ENCODE measurements around the gene EVC2. TPM values are rescaled to one million over a fixed set of nuclear protein-coding genes. Genes with fewer than 3 reads are reported as not detected.
A peak's percentile ranks its signal among the peaks of the same experiment; 100 is the strongest.

The EVC2 gene
- total RNA-seq, 1 experiment from 2014 or later, result 0.15 TPM

GRCh38 chr4:5693871-5694270, 14.5 kb downstream of the EVC2 start:
- Histone ChIP-seq H2AFZ (ENCODE audit: low read length) (no peak overlapping the region), H3K27ac (ENCODE audit: low read length) (no peak overlapping the region), H3K4me3 (ENCODE audit: low read length) (no peak overlapping the region), H3K36me3 (ENCODE audit: insufficient read depth, low read length) (no peaks in the 10 kb centered on the region), H3K4me1 (ENCODE audit: low read length) (no peaks in the 10 kb centered on the region), H3K79me2 (ENCODE audit: low read length) (no peaks in the 10 kb centered on the region), H3K9me3 (ENCODE audit: low read length) (no peaks in the 10 kb centered on the region), H3K27me3 (ENCODE audit: low read length) (no peaks in the 10 kb centered on the region), H3K9me2 (replicated peaks; ENCODE audit: insufficient read depth, low read length) (no peaks in the 10 kb centered on the region), H3K4me2 (ENCODE audit: low read depth, low read length, poor library complexity, severe bottlenecking) (no peak overlapping the region), H3K9ac (ENCODE audit: low read length) (no peak overlapping the region), H4K20me1 (ENCODE audit: insufficient read depth, low read depth, low read length) (no peaks in the 10 kb centered on the region)
- DNase-seq, result no peak

GRCh38 chr4:5691491-5692132, 16.7 kb downstream of the EVC2 start:
- Histone ChIP-seq H3K36me3 (ENCODE audit: insufficient read depth, low read length) (no peaks in the 10 kb centered on the region), H3K9ac (ENCODE audit: low read length) (no peak overlapping the region), H3K9me2 (replicated peaks; ENCODE audit: insufficient read depth, low read length) (no peaks in the 10 kb centered on the region), H3K27me3 (ENCODE audit: low read length) (no peaks in the 10 kb centered on the region), H2AFZ (ENCODE audit: low read length) (no peak overlapping the region), H3K4me3 (ENCODE audit: low read length) (no peak overlapping the region), H3K4me1 (ENCODE audit: low read length) (no peaks in the 10 kb centered on the region), H3K79me2 (ENCODE audit: low read length) (no peaks in the 10 kb centered on the region), H3K9me3 (ENCODE audit: low read length) (no peaks in the 10 kb centered on the region), H3K4me2 (ENCODE audit: low read depth, low read length, poor library complexity, severe bottlenecking) (no peak overlapping the region), H4K20me1 (ENCODE audit: insufficient read depth, low read depth, low read length) (no peaks in the 10 kb centered on the region), H3K27ac (ENCODE audit: low read length) (no peak overlapping the region)
- DNase-seq, result no peak

GRCh38 chr4:5689065-5689464, 19.3 kb downstream of the EVC2 start:
- Histone ChIP-seq H3K4me3 (ENCODE audit: low read length) (no peak overlapping the region), H2AFZ (ENCODE audit: low read length) (no peak overlapping the region), H3K27ac (ENCODE audit: low read length) (no peak overlapping the region), H3K36me3 (ENCODE audit: insufficient read depth, low read length) (no peaks in the 10 kb centered on the region), H3K4me2 (ENCODE audit: low read depth, low read length, poor library complexity, severe bottlenecking) (no peak overlapping the region), H3K27me3 (ENCODE audit: low read length) (no peaks in the 10 kb centered on the region), H3K79me2 (ENCODE audit: low read length) (no peaks in the 10 kb centered on the region), H3K4me1 (ENCODE audit: low read length) (no peaks in the 10 kb centered on the region), H4K20me1 (ENCODE audit: insufficient read depth, low read depth, low read length) (no peaks in the 10 kb centered on the region), H3K9me3 (ENCODE audit: low read length) (no peaks in the 10 kb centered on the region), H3K9ac (ENCODE audit: low read length) (no peak overlapping the region), H3K9me2 (replicated peaks; ENCODE audit: insufficient read depth, low read length) (no peaks in the 10 kb centered on the region)
- no peak for DNase-seq

GRCh38 chr4:5686338-5686737, 22.0 kb downstream of the EVC2 start:
- Histone ChIP-seq H3K4me3 (ENCODE audit: low read length) (no peak overlapping the region), H3K27me3 (ENCODE audit: low read length) (no peaks in the 10 kb centered on the region), H3K9me2 (replicated peaks; ENCODE audit: insufficient read depth, low read length) (no peaks in the 10 kb centered on the region), H3K27ac (ENCODE audit: low read length) (no peak overlapping the region), H2AFZ (ENCODE audit: low read length) (no peak overlapping the region), H3K79me2 (ENCODE audit: low read length) (no peaks in the 10 kb centered on the region), H3K4me1 (ENCODE audit: low read length) (no peaks in the 10 kb centered on the region), H3K4me2 (ENCODE audit: low read depth, low read length, poor library complexity, severe bottlenecking) (no peak overlapping the region), H3K9ac (ENCODE audit: low read length) (no peak overlapping the region), H3K36me3 (ENCODE audit: insufficient read depth, low read length) (no peaks in the 10 kb centered on the region), H4K20me1 (ENCODE audit: insufficient read depth, low read depth, low read length) (no peaks in the 10 kb centered on the region), H3K9me3 (ENCODE audit: low read length) (no peaks in the 10 kb centered on the region)
- no peak for DNase-seq

- no peak overlapping the region for H3K4me3 ChIP-seq (ENCODE audit: low read length)
- H3K4me2 ChIP-seq (ENCODE audit: low read depth, low read length, poor library complexity, severe bottlenecking), result no peak overlapping the region
- H3K36me3 ChIP-seq (ENCODE audit: insufficient read depth, low read length), result no peaks in the 10 kb centered on the region
- no peaks in the 10 kb centered on the region for H3K79me2 ChIP-seq (ENCODE audit: low read length)
- H4K20me1 ChIP-seq (ENCODE audit: insufficient read depth, low read depth, low read length), result no peaks in the 10 kb centered on the region
- H3K4me1 ChIP-seq (ENCODE audit: low read length), result no peaks in the 10 kb centered on the region
- H2AFZ ChIP-seq (ENCODE audit: low read length), result no peak overlapping the region
- H3K9me3 ChIP-seq (ENCODE audit: low read length), result no peaks in the 10 kb centered on the region
- no peak for DNase-seq
- H3K9me2 ChIP-seq (replicated peaks; ENCODE audit: insufficient read depth, low read length), result no peaks in the 10 kb centered on the region
- no peaks in the 10 kb centered on the region for H3K27me3 ChIP-seq (ENCODE audit: low read length)
- no peak overlapping the region for H3K9ac ChIP-seq (ENCODE audit: low read length)
- no peak overlapping the region for H3K27ac ChIP-seq (ENCODE audit: low read length)
Measured at GRCh38 chr4:5685296-5685695, 23.1 kb downstream of the EVC2 start.

- Histone ChIP-seq H3K79me2 (ENCODE audit: low read length) (no peaks in the 10 kb centered on the region), H3K9ac (ENCODE audit: low read length) (no peak overlapping the region), H3K4me3 (ENCODE audit: low read length) (no peak overlapping the region), H3K27me3 (ENCODE audit: low read length) (no peaks in the 10 kb centered on the region), H3K4me1 (ENCODE audit: low read length) (no peaks in the 10 kb centered on the region), H3K9me3 (ENCODE audit: low read length) (no peaks in the 10 kb centered on the region), H3K9me2 (replicated peaks; ENCODE audit: insufficient read depth, low read length) (no peaks in the 10 kb centered on the region), H3K4me2 (ENCODE audit: low read depth, low read length, poor library complexity, severe bottlenecking) (no peak overlapping the region), H3K27ac (ENCODE audit: low read length) (no peak overlapping the region), H3K36me3 (ENCODE audit: insufficient read depth, low read length) (no peaks in the 10 kb centered on the region), H4K20me1 (ENCODE audit: insufficient read depth, low read depth, low read length) (no peaks in the 10 kb centered on the region), H2AFZ (ENCODE audit: low read length) (no peak overlapping the region)
- no peak for DNase-seq
Measured at GRCh38 chr4:5683566-5683965, 24.8 kb downstream of the EVC2 start.

- H3K27me3 ChIP-seq (ENCODE audit: low read length), result no peaks in the 10 kb centered on the region
- no peaks in the 10 kb centered on the region for H3K9me2 ChIP-seq (replicated peaks; ENCODE audit: insufficient read depth, low read length)
- no peaks in the 10 kb centered on the region for H3K36me3 ChIP-seq (ENCODE audit: insufficient read depth, low read length)
- H2AFZ ChIP-seq (ENCODE audit: low read length), result no peak overlapping the region
- peaks cover 15% of the 10 kb centered on the region for H3K4me1 ChIP-seq (ENCODE audit: low read length)
- H3K79me2 ChIP-seq (ENCODE audit: low read length), result no peaks in the 10 kb centered on the region
- no peaks in the 10 kb centered on the region for H4K20me1 ChIP-seq (ENCODE audit: insufficient read depth, low read depth, low read length)
- no peak overlapping the region for H3K27ac ChIP-seq (ENCODE audit: low read length)
- no peak overlapping the region for H3K9ac ChIP-seq (ENCODE audit: low read length)
- H3K4me3 ChIP-seq (ENCODE audit: low read length), result no peak overlapping the region
- DNase-seq, result no peak
- H3K4me2 ChIP-seq (ENCODE audit: low read depth, low read length, poor library complexity, severe bottlenecking), result no peak overlapping the region
- H3K9me3 ChIP-seq (ENCODE audit: low read length), result no peaks in the 10 kb centered on the region
Measured at GRCh38 chr4:5678977-5679376, 29.4 kb downstream of the EVC2 start.

- no peak overlapping the region for H2AFZ ChIP-seq (ENCODE audit: low read length)
- no peak overlapping the region for H3K9ac ChIP-seq (ENCODE audit: low read length)
- H3K9me3 ChIP-seq (ENCODE audit: low read length), result no peaks in the 10 kb centered on the region
- H3K27ac ChIP-seq (ENCODE audit: low read length), result no peak overlapping the region
- H3K36me3 ChIP-seq (ENCODE audit: insufficient read depth, low read length), result no peaks in the 10 kb centered on the region
- H3K9me2 ChIP-seq (replicated peaks; ENCODE audit: insufficient read depth, low read length), result no peaks in the 10 kb centered on the region
- H3K4me3 ChIP-seq (ENCODE audit: low read length), result no peak overlapping the region
- H3K4me1 ChIP-seq (ENCODE audit: low read length), result peaks cover 15% of the 10 kb centered on the region
- H4K20me1 ChIP-seq (ENCODE audit: insufficient read depth, low read depth, low read length), result no peaks in the 10 kb centered on the region
- peak overlapping the region; percentile 38 for H3K4me2 ChIP-seq (ENCODE audit: low read depth, low read length, poor library complexity, severe bottlenecking)
- peak; percentile 51 for DNase-seq
- H3K27me3 ChIP-seq (ENCODE audit: low read length), result no peaks in the 10 kb centered on the region
- no peaks in the 10 kb centered on the region for H3K79me2 ChIP-seq (ENCODE audit: low read length)
Measured at GRCh38 chr4:5676763-5677162, 31.6 kb downstream of the EVC2 start.

GRCh38 chr4:5666741-5667140, 41.6 kb downstream of the EVC2 start:
- Histone ChIP-seq H3K4me3 (ENCODE audit: low read length) (no peak overlapping the region), H3K79me2 (ENCODE audit: low read length) (no peaks in the 10 kb centered on the region), H3K4me2 (ENCODE audit: low read depth, low read length, poor library complexity, severe bottlenecking) (no peak overlapping the region), H3K9ac (ENCODE audit: low read length) (no peak overlapping the region), H3K36me3 (ENCODE audit: insufficient read depth, low read length) (no peaks in the 10 kb centered on the region), H3K27me3 (ENCODE audit: low read length) (no peaks in the 10 kb centered on the region), H3K9me3 (ENCODE audit: low read length) (no peaks in the 10 kb centered on the region), H2AFZ (ENCODE audit: low read length) (no peak overlapping the region), H3K9me2 (replicated peaks; ENCODE audit: insufficient read depth, low read length) (no peaks in the 10 kb centered on the region), H3K4me1 (ENCODE audit: low read length) (no peaks in the 10 kb centered on the region), H3K27ac (ENCODE audit: low read length) (no peak overlapping the region), H4K20me1 (ENCODE audit: insufficient read depth, low read depth, low read length) (no peaks in the 10 kb centered on the region)
- DNase-seq, result no peak

Measured in Karpas-422 (cell line).